ENCODE measurements around the gene PRKCZ.

The PRKCZ gene

GRCh38 chr1:2049718-2050431 is at the start of gene PRKCZ:
TSS of gene PRKCZ (plus strand) at chr1:2050411. CDS start at chr1:2050631, 220 bp downstream.
- Mint-ChIP-seq H3K36me3 (ENCODE audit: low read depth) (peaks cover 2% of the 10 kb centered on the region), H3K27me3 (ENCODE audit: low read depth) (peaks cover 46% of the 10 kb centered on the region), H3K4me1 (ENCODE audit: low read depth) (peaks cover 10% of the 10 kb centered on the region), H3K9me3 (no peaks in the 10 kb centered on the region), H3K4me3 (peak within 1 kb of the TSS; percentile 78), H3K27ac (no peak within 1 kb of the TSS)

GRCh38 chr1:2000432-2000831 is 49.8 kb upstream of the PRKCZ start:
- Mint-ChIP-seq H3K9me3 (no peaks in the 10 kb centered on the region), H3K36me3 (ENCODE audit: low read depth) (peaks cover 2% of the 10 kb centered on the region), H3K4me3 (no peak overlapping the region), H3K4me1 (ENCODE audit: low read depth) (peaks cover 4% of the 10 kb centered on the region), H3K27ac (no peak overlapping the region), H3K27me3 (ENCODE audit: low read depth) (peaks cover 38% of the 10 kb centered on the region)

- Mint-ChIP-seq H3K4me1 (ENCODE audit: low read depth) (peaks cover 4% of the 10 kb centered on the region), H3K9me3 (no peaks in the 10 kb centered on the region), H3K27me3 (ENCODE audit: low read depth) (peaks cover 40% of the 10 kb centered on the region), H3K36me3 (ENCODE audit: low read depth) (peaks cover 2% of the 10 kb centered on the region), H3K27ac (no peak overlapping the region), H3K4me3 (no peak overlapping the region)
Measured at GRCh38 chr1:2000850-2001249, 49.4 kb upstream of the PRKCZ start.

- no peaks in the 10 kb centered on the region for H3K4me1 Mint-ChIP-seq (ENCODE audit: low read depth)
- H3K27ac Mint-ChIP-seq: no peak overlapping the region
- no peaks in the 10 kb centered on the region for H3K9me3 Mint-ChIP-seq
- no peaks in the 10 kb centered on the region for H3K36me3 Mint-ChIP-seq (ENCODE audit: low read depth)
- H3K27me3 Mint-ChIP-seq (ENCODE audit: low read depth): peaks cover 40% of the 10 kb centered on the region
- no peak overlapping the region for H3K4me3 Mint-ChIP-seq
Measured at GRCh38 chr1:2001773-2002411, 48.3 kb upstream of the PRKCZ start.

GRCh38 chr1:2003541-2004131 is 46.6 kb upstream of the PRKCZ start, which contains the start of gene CFAP74:
TSS of gene CFAP74 (minus strand) at chr1:2003786. CDS start at chr1:1990956, 12,830 bp downstream.
- Mint-ChIP-seq H3K4me3 (no peak within 1 kb of the TSS), H3K36me3 (ENCODE audit: low read depth) (no peaks in the 10 kb centered on the region), H3K27me3 (ENCODE audit: low read depth) (peaks cover 36% of the 10 kb centered on the region), H3K4me1 (ENCODE audit: low read depth) (no peaks in the 10 kb centered on the region), H3K9me3 (no peaks in the 10 kb centered on the region), H3K27ac (no peak within 1 kb of the TSS)

GRCh38 chr1:2004856-2005255 is 45.4 kb upstream of the PRKCZ start:
- no peak overlapping the region for H3K4me3 Mint-ChIP-seq
- H3K36me3 Mint-ChIP-seq (ENCODE audit: low read depth): no peaks in the 10 kb centered on the region
- no peaks in the 10 kb centered on the region for H3K9me3 Mint-ChIP-seq
- no peaks in the 10 kb centered on the region for H3K4me1 Mint-ChIP-seq (ENCODE audit: low read depth)
- H3K27ac Mint-ChIP-seq: no peak overlapping the region
- peaks cover 36% of the 10 kb centered on the region for H3K27me3 Mint-ChIP-seq (ENCODE audit: low read depth)

- peaks cover 12% of the 10 kb centered on the region for H3K27me3 Mint-ChIP-seq (ENCODE audit: low read depth)
- H3K36me3 Mint-ChIP-seq (ENCODE audit: low read depth): no peaks in the 10 kb centered on the region
- no peaks in the 10 kb centered on the region for H3K9me3 Mint-ChIP-seq
- H3K4me3 Mint-ChIP-seq: no peak overlapping the region
- no peak overlapping the region for H3K27ac Mint-ChIP-seq
- H3K4me1 Mint-ChIP-seq (ENCODE audit: low read depth): no peaks in the 10 kb centered on the region
Measured at GRCh38 chr1:2009101-2010053, 40.8 kb upstream of the PRKCZ start.

- Mint-ChIP-seq H3K27ac (no peak overlapping the region), H3K36me3 (ENCODE audit: low read depth) (no peaks in the 10 kb centered on the region), H3K9me3 (no peaks in the 10 kb centered on the region), H3K27me3 (ENCODE audit: low read depth) (peaks cover 34% of the 10 kb centered on the region), H3K4me3 (no peak overlapping the region), H3K4me1 (ENCODE audit: low read depth) (peaks cover 6% of the 10 kb centered on the region)
Measured at GRCh38 chr1:2014181-2014580, 36.0 kb upstream of the PRKCZ start.

- peaks cover 38% of the 10 kb centered on the region for H3K27me3 Mint-ChIP-seq (ENCODE audit: low read depth)
- H3K9me3 Mint-ChIP-seq: no peaks in the 10 kb centered on the region
- H3K4me1 Mint-ChIP-seq (ENCODE audit: low read depth): peaks cover 6% of the 10 kb centered on the region
- H3K36me3 Mint-ChIP-seq (ENCODE audit: low read depth): no peaks in the 10 kb centered on the region
- H3K4me3 Mint-ChIP-seq: no peak overlapping the region
- no peak overlapping the region for H3K27ac Mint-ChIP-seq
Measured at GRCh38 chr1:2014741-2015735, 35.2 kb upstream of the PRKCZ start.

- Mint-ChIP-seq H3K27ac (no peak overlapping the region), H3K4me1 (ENCODE audit: low read depth) (peaks cover 6% of the 10 kb centered on the region)
Measured at GRCh38 chr1:2016123-2016522, 34.1 kb upstream of the PRKCZ start.

GRCh38 chr1:2018217-2019171 is 31.7 kb upstream of the PRKCZ start:
- Mint-ChIP-seq H3K36me3 (ENCODE audit: low read depth) (no peaks in the 10 kb centered on the region), H3K9me3 (no peaks in the 10 kb centered on the region), H3K27ac (no peak overlapping the region), H3K4me1 (ENCODE audit: low read depth) (peaks cover 6% of the 10 kb centered on the region), H3K27me3 (ENCODE audit: low read depth) (peaks cover 50% of the 10 kb centered on the region), H3K4me3 (no peak overlapping the region)

More at GRCh38 chr1:2016123-2016522, 34.1 kb upstream of the PRKCZ start:
- Mint-ChIP-seq H3K27me3 (ENCODE audit: low read depth) (peaks cover 49% of the 10 kb centered on the region), H3K4me3 (no peak overlapping the region), H3K9me3 (no peaks in the 10 kb centered on the region), H3K36me3 (ENCODE audit: low read depth) (no peaks in the 10 kb centered on the region)

- H3K4me3 Mint-ChIP-seq: no peak within 1 kb of the TSS
- no peaks in the 10 kb centered on the region for H3K36me3 Mint-ChIP-seq (ENCODE audit: low read depth)
- H3K27me3 Mint-ChIP-seq (ENCODE audit: low read depth): peaks cover 50% of the 10 kb centered on the region
- no peaks in the 10 kb centered on the region for H3K9me3 Mint-ChIP-seq
- H3K4me1 Mint-ChIP-seq (ENCODE audit: low read depth): peaks cover 6% of the 10 kb centered on the region
- no peak within 1 kb of the TSS for H3K27ac Mint-ChIP-seq
Measured at GRCh38 chr1:2019172-2019543, 31.1 kb upstream of the PRKCZ start, which contains the start of gene GABRD. TSS of gene GABRD (plus strand) at chr1:2019345. CDS start at chr1:2019424, 79 bp downstream.

Measured in T-helper 1 cell treated with Interleukin-12 subunit alpha and Interleukin-12 subunit beta and Interleukin-4 antibody, amounts not matched to agents 30 μg/mL and 1 μg/mL, for 36 hours (primary cell).